Measurements from ENCODE around the gene PANX3. TPM values are rescaled to one million over a fixed set of nuclear protein-coding genes. Genes with fewer than 3 reads are reported as not detected.

The PANX3 gene
- total RNA-seq, 1 donor from 2014 or later, result not detected

DNA sequence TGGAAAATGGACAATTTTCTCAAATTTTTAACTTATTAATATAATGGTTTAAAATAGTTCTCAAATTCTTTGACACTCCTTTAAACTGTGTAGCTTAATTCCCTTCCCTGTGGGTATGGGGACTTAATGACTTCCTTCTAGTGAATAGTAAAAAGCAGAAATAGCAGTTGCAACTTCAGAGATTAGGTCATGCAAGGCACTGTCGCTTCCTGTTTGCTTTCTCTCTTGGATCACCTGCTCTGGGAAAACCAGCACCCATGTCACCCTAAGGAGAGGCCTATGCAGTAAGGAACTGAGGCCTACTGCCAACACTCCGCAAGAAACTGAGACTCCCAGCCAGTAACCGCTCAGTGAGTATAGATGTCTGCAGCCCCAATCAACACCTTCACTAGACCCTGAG is 5.5 kb upstream of the PANX3 start:
- Histone ChIP-seq H3K4me3 (ENCODE audit: low read depth, low read length) (no peak overlapping the region), H3K36me3 (ENCODE audit: control insufficient read depth, insufficient read depth, low read length) (no peaks in the 10 kb centered on the region), H3K27me3 (ENCODE audit: control insufficient read depth, insufficient read depth, low read length) (no peaks in the 10 kb centered on the region)
- TF ChIP-seq, protein P1, sequence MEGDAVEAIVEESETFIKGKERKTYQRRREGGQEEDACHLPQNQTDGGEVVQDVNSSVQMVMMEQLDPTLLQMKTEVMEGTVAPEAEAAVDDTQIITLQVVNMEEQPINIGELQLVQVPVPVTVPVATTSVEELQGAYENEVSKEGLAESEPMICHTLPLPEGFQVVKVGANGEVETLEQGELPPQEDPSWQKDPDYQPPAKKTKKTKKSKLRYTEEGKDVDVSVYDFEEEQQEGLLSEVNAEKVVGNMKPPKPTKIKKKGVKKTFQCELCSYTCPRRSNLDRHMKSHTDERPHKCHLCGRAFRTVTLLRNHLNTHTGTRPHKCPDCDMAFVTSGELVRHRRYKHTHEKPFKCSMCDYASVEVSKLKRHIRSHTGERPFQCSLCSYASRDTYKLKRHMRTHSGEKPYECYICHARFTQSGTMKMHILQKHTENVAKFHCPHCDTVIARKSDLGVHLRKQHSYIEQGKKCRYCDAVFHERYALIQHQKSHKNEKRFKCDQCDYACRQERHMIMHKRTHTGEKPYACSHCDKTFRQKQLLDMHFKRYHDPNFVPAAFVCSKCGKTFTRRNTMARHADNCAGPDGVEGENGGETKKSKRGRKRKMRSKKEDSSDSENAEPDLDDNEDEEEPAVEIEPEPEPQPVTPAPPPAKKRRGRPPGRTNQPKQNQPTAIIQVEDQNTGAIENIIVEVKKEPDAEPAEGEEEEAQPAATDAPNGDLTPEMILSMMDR (IDR thresholded peaks at IDR 0.05; ENCODE audit: insufficient read depth, low read length, poor library complexity, severe bottlenecking), result no peak
- no peak for DNase-seq (ENCODE audit: low read depth)

DNA sequence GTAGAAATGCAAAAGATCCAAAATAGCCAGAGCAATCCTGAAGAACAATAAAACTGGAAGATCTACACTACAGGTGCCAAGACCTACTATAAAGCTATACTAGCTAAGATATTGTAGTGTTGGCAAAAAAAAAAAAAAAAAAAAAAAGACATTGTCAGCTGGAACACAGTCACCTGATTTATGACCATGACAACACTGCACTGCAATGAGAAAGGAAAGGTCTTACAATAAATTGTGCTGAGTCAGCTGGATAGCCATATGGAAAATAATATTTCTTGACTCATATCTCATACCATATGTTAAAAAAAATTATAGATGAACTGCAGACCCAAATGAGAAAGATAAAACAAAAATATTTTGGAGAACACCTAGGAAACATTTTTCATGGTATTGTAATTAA is 3.1 kb upstream of the PANX3 start:
- TF ChIP-seq, protein P1 (IDR thresholded peaks at IDR 0.05; ENCODE audit: insufficient read depth, low read length, poor library complexity, severe bottlenecking), result no peak
- H3K4me3 ChIP-seq (ENCODE audit: low read depth, low read length), result no peak overlapping the region
- H3K27me3 ChIP-seq (ENCODE audit: control insufficient read depth, insufficient read depth, low read length), result peaks cover 2% of the 10 kb centered on the region
- DNase-seq (ENCODE audit: low read depth), result no peak
- H3K36me3 ChIP-seq (ENCODE audit: control insufficient read depth, insufficient read depth, low read length), result no peaks in the 10 kb centered on the region

DNA sequence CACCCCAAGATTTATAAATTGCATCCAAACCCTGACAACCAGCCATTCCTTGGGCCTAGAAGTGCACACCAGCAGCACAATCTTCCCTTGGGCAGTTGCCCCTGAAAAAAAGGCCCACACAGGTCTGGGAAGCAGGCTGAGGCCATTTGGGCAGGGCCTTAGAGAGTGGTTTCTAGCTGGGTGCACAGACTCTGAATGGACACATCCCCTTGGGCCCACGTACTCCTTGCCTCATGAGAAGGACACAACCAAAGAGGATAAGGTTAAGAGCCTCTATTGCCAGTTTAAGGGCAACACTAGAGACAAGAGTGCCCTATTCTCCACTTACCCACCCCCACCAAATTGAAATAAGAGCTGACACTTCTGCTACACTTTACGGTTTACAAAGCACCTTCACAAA is 933 bp upstream of the PANX3 start:
- TF ChIP-seq, protein P1 (IDR thresholded peaks at IDR 0.05; ENCODE audit: insufficient read depth, low read length, poor library complexity, severe bottlenecking), result no peak
- Histone ChIP-seq H3K4me3 (ENCODE audit: low read depth, low read length) (no peak overlapping the region), H3K27me3 (ENCODE audit: control insufficient read depth, insufficient read depth, low read length) (peaks cover 6% of the 10 kb centered on the region), H3K36me3 (ENCODE audit: control insufficient read depth, insufficient read depth, low read length) (no peaks in the 10 kb centered on the region)
- DNase-seq (ENCODE audit: low read depth), result no peak

DNA sequence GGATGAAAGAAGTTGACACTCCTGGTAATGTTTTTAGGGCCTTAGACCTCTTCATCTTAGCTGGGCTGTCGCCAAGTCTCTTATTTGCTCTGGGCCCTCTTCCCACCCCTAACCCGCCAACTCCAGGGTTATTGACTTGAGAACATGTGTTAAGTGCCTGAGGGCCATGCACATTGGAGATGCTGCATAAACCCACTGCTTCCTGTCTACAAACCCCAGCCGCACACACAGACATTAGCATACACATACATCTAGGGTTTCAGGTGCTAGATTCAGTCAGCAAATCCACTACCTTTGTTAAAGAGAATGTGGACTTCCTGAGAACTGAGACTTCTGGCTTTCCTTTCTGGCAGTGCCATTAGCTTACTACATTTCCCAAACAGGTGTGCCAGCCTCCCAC is 817 bp downstream of the PANX3 start:
- Histone ChIP-seq H3K36me3 (ENCODE audit: control insufficient read depth, insufficient read depth, low read length) (no peaks in the 10 kb centered on the region), H3K4me3 (ENCODE audit: low read depth, low read length) (no peak overlapping the region), H3K27me3 (ENCODE audit: control insufficient read depth, insufficient read depth, low read length) (peaks cover 6% of the 10 kb centered on the region)
- DNase-seq (ENCODE audit: low read depth), result no peak
- TF ChIP-seq, protein P1 (IDR thresholded peaks at IDR 0.05; ENCODE audit: insufficient read depth, low read length, poor library complexity, severe bottlenecking), result no peak

DNA sequence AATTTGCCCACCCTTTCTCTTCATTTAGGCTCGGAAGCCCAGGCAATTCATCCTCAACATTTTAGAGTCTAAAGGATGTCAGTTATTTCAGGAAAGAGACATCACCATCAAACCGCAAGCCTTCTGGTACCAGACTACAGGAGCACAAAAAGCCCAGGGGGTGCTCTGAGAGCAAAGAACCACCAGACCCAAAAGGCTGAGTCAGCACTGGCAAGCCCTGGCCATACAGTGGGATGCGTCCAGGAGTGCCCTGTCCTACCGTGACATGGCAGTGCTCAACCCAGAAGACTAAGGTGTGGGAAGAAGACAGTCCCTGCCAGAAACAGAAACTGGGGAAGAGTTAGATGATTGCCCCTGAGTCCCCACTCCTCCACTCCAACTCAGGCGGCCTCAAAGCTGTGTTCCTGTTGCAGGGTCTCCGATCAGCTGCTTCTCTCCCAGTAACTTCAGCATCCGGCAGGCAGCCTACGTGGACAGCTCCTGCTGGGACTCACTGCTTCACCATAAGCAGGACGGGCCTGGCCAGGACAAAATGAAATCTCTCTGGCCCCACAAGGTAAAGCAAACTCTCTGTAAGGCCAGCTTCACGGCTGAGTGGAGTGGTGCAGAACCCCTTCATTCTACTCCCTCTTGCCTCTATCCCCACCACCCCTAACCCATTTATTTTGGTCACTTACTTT is 1.5 kb downstream of the PANX3 start:
- H3K27me3 ChIP-seq (ENCODE audit: control insufficient read depth, insufficient read depth, low read length), result peaks cover 7% of the 10 kb centered on the region
- TF ChIP-seq, protein P1 (IDR thresholded peaks at IDR 0.05; ENCODE audit: insufficient read depth, low read length, poor library complexity, severe bottlenecking), result no peak
- no peaks in the 10 kb centered on the region for H3K36me3 ChIP-seq (ENCODE audit: control insufficient read depth, insufficient read depth, low read length)
- no peak overlapping the region for H3K4me3 ChIP-seq (ENCODE audit: low read depth, low read length)
- no peak for DNase-seq (ENCODE audit: low read depth)

DNA sequence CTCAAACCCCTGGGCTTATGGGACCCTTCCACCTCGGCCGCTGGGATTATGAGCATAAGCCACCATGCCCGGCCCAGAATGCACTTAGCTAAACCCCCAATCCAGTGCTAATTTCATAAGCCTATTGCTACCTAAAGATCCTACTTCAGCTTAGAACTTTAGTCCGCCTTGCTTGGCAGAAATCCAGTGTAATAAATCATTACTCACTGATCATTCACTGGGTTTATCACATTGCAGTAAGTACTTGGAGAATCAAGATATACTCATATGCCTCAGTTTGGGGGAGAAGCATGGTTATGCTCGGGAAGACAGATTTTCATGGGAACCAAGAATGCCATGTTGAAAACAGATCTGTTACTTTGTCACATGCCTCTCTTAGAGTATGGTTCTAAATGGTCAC is 7.6 kb downstream of the PANX3 start:
- no peak overlapping the region for H3K4me3 ChIP-seq (ENCODE audit: low read depth, low read length)
- TF ChIP-seq, protein P1 (IDR thresholded peaks at IDR 0.05; ENCODE audit: insufficient read depth, low read length, poor library complexity, severe bottlenecking), result no peak

More for the DNA sequence above, 7.6 kb downstream of the PANX3 start:
- peaks cover 2% of the 10 kb centered on the region for H3K27me3 ChIP-seq (ENCODE audit: control insufficient read depth, insufficient read depth, low read length)
- no peak for DNase-seq (ENCODE audit: low read depth)
- no peaks in the 10 kb centered on the region for H3K36me3 ChIP-seq (ENCODE audit: control insufficient read depth, insufficient read depth, low read length)
